Non-pigmented ciliary epithelial cell (primary cell): Measurements from ENCODE around the gene GATM.

Source experiments
- DNase-seq: peaks from one replicate; pipeline ENCODE4 v3.0.0-alpha.2; 2010; ENCODE audit warnings: low read depth

GATM gene

GRCh38 chr15:45378149-45378912 is at the start of gene GATM:
Gene GATM, minus strand, starts transcription at chr15:45378544. Its CDS starts 91 bp downstream, at chr15:45378453.
- peak; percentile 38 for DNase-seq

DNA sequence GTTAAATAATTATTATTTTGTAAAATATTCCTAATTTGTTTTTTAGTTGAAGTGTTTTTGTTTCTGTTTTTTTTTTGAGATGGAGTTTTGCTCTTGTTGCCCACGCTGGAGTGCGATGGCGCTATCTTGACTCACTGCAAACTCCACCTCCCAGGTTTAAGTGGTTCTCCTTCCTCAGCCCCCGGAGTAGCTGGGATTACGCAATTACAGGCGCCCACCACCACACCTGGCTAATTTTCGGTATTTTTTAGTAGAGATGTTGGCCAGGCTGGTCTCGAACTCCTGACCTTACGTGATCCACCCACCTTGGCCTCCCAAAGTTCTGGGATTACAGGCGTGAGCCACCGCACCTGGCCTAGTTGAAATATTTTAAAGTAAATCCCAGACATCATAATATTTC is 48.7 kb upstream of the GATM start:
- no peak for DNase-seq

GRCh38 chr15:45425135-45425534 is 46.8 kb upstream of the GATM start:
- DNase-seq: no peak

- DNase-seq: no peak
Observed at GRCh38 chr15:45424429-45424828, 46.1 kb upstream of the GATM start.

DNA sequence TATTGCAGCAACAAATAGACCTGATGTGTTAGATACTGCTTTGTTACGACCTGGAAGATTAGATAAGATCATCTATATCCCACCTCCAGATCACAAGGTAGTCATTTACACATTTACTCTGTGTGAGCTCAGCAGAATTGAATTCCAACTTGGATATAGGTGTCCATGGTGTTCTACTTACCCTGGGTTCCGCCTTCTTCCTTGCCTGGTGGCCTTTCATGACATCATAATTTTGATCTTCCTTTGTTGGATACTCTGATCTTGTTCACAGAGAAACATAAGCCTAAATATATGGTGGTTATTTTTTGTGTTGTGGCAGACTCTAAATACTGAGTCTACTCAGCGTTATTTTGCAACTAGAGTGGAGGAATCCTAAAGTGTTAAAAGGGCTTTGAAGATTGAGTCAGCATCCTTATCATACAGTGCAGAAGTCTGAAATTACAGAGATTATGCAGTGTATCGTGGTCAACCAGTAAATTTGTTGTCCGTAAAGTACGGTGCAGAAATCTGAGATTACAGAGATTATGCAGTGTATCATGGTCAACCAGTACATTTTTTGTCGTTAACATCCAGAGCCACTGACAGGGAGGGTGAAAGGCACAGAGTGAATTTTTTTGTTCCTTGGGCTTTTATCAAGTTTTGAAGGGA is 39.1 kb upstream of the GATM start:
- no peak for DNase-seq

GRCh38 chr15:45414215-45414885 is 36.0 kb upstream of the GATM start:
- DNase-seq: no peak

DNA sequence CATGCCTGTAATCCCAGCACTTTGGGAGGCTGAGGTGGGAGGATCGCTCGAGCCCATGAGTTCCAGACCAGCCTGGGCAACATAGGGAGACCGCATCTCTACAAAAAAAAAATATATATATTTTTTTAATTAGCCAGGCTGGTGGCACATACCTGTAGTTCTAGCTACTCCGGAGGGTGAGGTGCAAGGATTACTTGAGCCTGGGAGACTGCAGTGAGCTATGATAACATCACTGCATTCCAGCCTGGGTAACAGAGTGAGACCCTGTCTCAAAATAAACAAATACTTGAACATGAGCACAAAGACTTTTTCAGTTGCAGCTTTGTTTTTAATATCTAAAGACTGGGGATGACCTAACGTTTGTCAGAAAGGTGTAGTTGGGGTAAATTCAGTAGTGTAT is 31.3 kb upstream of the GATM start:
- DNase-seq: no peak

- no peak for DNase-seq
Observed at GRCh38 chr15:45407786-45408185, 29.4 kb upstream of the GATM start.

- DNase-seq: no peak
Observed at GRCh38 chr15:45402955-45403877, 24.9 kb upstream of the GATM start.

GRCh38 chr15:45402162-45402954 is 24.0 kb upstream of the GATM start:
- peak; percentile 95 for DNase-seq

- DNase-seq: no peak
Observed at GRCh38 chr15:45401665-45402161, 23.4 kb upstream of the GATM start.

- DNase-seq: no peak
Observed at GRCh38 chr15:45399381-45400212, 21.3 kb upstream of the GATM start.

- DNase-seq: no peak
Observed at GRCh38 chr15:45397116-45397665, 18.8 kb upstream of the GATM start.

- DNase-seq: no peak
Observed at GRCh38 chr15:45395943-45396342, 17.6 kb upstream of the GATM start.

- DNase-seq: no peak
Observed at GRCh38 chr15:45394681-45395080, 16.3 kb upstream of the GATM start.

DNA sequence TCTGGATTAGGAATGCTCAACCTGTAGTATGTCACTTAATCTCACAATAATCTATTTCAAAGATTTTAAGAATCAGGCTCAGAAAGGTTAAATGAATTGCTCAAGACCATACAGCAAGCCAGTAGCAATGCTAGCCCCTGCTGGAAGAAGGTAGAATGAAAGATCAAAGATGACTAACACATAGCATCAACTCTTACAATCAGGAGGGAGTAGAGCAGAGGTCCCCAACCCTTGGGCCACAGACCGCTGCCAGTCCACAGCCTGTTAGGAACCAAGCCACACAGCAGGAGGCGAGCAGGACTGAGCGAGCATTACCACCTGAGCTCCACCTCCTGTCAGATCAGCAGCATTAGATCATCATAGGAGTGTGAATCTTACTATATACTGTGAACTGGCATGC is 15.5 kb upstream of the GATM start:
- DNase-seq: no peak

GRCh38 chr15:45392584-45392855 is 14.2 kb upstream of the GATM start:
- DNase-seq: no peak

- no peak for DNase-seq
Observed at GRCh38 chr15:45391746-45392583, 13.6 kb upstream of the GATM start.

- no peak for DNase-seq
Observed at GRCh38 chr15:45389351-45389750, 11.0 kb upstream of the GATM start.
